Transverse colon (tissue), 4 donors: Measurements from ENCODE around the gene ZNF823. TPM values are rescaled to one million over a fixed set of nuclear protein-coding genes. Genes with fewer than 3 reads are reported as not detected.

Source experiments
- DNase-seq: peaks from one replicate; pipeline ENCODE4 v3.0.0-alpha.2; 2019
- H3K27ac ChIP-seq, 4 donors: fragments of 200-600 bp; sonication (generic); 2 replicates each; pipeline ENCODE4 v1.5.1; 2016 to 2018; ENCODE audit warnings: inconsistent platforms in 4 of 4
- H3K27me3 ChIP-seq: fragments of 200-600 bp; sonication (generic); 2 replicates; pipeline ENCODE4 v1.5.1; 2017; ENCODE audit warnings: inconsistent platforms
- H3K36me3 ChIP-seq, 4 donors: fragments of 200-600 bp; sonication (generic); 2 replicates each; pipeline ENCODE4 v1.5.1; 2017 to 2019; ENCODE audit warnings: inconsistent platforms in 4 of 4
- H3K4me1 ChIP-seq, 4 donors: fragments of 200-600 bp; sonication (generic); 2 replicates each; pipeline ENCODE4 v1.5.1; 2017 to 2020; ENCODE audit warnings: inconsistent platforms in 4 of 4
- H3K4me3 ChIP-seq, 4 donors: fragments of 200-600 bp; sonication (generic); 1 replicate in 1 of 4; 2 replicates in 3 of 4; pipeline versions ENCODE4 v1.5.1 to v1.6.1; 2017 to 2019; ENCODE audit warnings: inconsistent platforms in 4 of 4
- H3K9me3 ChIP-seq, 2 donors: fragments of 200-600 bp; sonication (generic); 2 replicates each; pipeline ENCODE4 v1.5.1; 2017 to 2019; ENCODE audit warnings: inconsistent platforms in 2 of 2
- EP300 ChIP-seq: sonication (generic); formaldehyde crosslinking; IDR thresholded peaks from one replicate; pipeline ENCODE4 v1.6.1; 2017; ENCODE audit warnings: antibody characterized with exemption, low read depth
- POLR2A ChIP-seq: fragments of 450-650 bp; IDR thresholded peaks from one replicate; pipeline ENCODE4 v1.6.1; 2016; ENCODE audit warnings: antibody characterized with exemption, mild to moderate bottlenecking, moderate library complexity
- POLR2AphosphoS5 ChIP-seq, 3 donors: sonication (generic); formaldehyde crosslinking; IDR thresholded peaks; one replicate each; pipeline ENCODE4 v1.6.1; 2016; ENCODE audit warnings: antibody characterized with exemption in 3 of 3
- WGBS, 2 donors: methylation state at CpG; one replicate each; pipeline ENCODE4 v1.1.5; 2018; ENCODE audit warnings: low coverage in 1 of 2; 5-methylcytosine and 5-hydroxymethylcytosine counted together
- in situ Hi-C, 4 donors: fragments of 200-750 bp; cut with MboI; loops; one replicate each; pipeline versions ENCODE4 v1.15.0 to v1.15.1; 2017; ENCODE audit warnings: low sequenced_read_pairs in 3 of 4, low pct_ligation_motif_present in 1 of 4, low pct_unique_long_range_greater_than_20kb in 1 of 4
- intact Hi-C: fragments of 100-400 bp; cut with DNase I; formaldehyde crosslinking; loops from one replicate; pipeline ENCODE4 v1.15.1; 2023; ENCODE audit warnings: low total_unique reads
- total RNA-seq, 4 donors: library from RNA; depleted of rRNA; stranded (reverse); fragments of >200 nt; gene quantifications; one replicate each; pipeline ENCODE4 v1.1.0, GENCODE V29; 2016
- TF ChIP-seq, protein P1 (sequence below), 5 experiments: fragments of 200-600 bp in 3 of 5; fragments of 450-650 bp in 2 of 5; sonication (generic) in 3 of 5; IDR thresholded peaks; 1 replicate in 2 of 5; 2 replicates in 3 of 5; pipeline ENCODE4 v1.5.1; 2016 to 2017; ENCODE audit warnings: antibody characterized with exemption in 5 of 5, inconsistent platforms in 3 of 5, mild to moderate bottlenecking in 2 of 5, moderate library complexity in 1 of 5

The ZNF823 gene
- 10 to 100 TPM; 16.4 to 69.1 (median 20.1) TPM for total RNA-seq

GRCh38 chr19:11738746-11739620, at the start of gene ZNF823:
Gene ZNF823 (minus strand): TSS chr19:11738946. CDS start chr19:11738819, 127 bp downstream.
- H3K27me3 ChIP-seq = no peaks in the 10 kb centered on the region
- peak within 1 kb of the TSS; percentile 49 to 98 (median 94) for H3K4me3 ChIP-seq
- H3K4me1 ChIP-seq = peaks cover 0 to 31% (median 17%) of the 10 kb centered on the region in 4 donors
- in situ Hi-C loops (no loop called here), intact Hi-C loops (no loop called here)
- TF ChIP-seq EP300 (no peak), POLR2A (peak; percentile 96), POLR2AphosphoS5 (IDR thresholded peaks at IDR 0.05) (peak; percentile 92 to 97 (median 95))
- TF ChIP-seq, protein P1, sequence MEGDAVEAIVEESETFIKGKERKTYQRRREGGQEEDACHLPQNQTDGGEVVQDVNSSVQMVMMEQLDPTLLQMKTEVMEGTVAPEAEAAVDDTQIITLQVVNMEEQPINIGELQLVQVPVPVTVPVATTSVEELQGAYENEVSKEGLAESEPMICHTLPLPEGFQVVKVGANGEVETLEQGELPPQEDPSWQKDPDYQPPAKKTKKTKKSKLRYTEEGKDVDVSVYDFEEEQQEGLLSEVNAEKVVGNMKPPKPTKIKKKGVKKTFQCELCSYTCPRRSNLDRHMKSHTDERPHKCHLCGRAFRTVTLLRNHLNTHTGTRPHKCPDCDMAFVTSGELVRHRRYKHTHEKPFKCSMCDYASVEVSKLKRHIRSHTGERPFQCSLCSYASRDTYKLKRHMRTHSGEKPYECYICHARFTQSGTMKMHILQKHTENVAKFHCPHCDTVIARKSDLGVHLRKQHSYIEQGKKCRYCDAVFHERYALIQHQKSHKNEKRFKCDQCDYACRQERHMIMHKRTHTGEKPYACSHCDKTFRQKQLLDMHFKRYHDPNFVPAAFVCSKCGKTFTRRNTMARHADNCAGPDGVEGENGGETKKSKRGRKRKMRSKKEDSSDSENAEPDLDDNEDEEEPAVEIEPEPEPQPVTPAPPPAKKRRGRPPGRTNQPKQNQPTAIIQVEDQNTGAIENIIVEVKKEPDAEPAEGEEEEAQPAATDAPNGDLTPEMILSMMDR (IDR thresholded peaks at IDR 0.05) = peak in 1 of 5 experiments; percentile 1
- H3K27ac ChIP-seq = peak within 1 kb of the TSS; percentile 93 to 99 (median 96)
- WGBS, 2 donors = 0% methylated on average over 34 of the region's 35 CpGs; no CpG with 5 or more reads in 1 of the 2 donors
- H3K9me3 ChIP-seq = no peaks in the 10 kb centered on the region
- DNase-seq = peak; percentile 100
- no peaks in the 10 kb centered on the region for H3K36me3 ChIP-seq

- Histone ChIP-seq H3K4me3 (no peak overlapping the region), H3K9me3 (peaks cover 39 to 56% of the 10 kb centered on the region in 2 donors), H3K4me1 (no peaks in the 10 kb centered on the region), H3K27me3 (no peaks in the 10 kb centered on the region), H3K27ac (no peak overlapping the region), H3K36me3 (peaks cover 0 to 15% (median 0%) of the 10 kb centered on the region in 4 donors)
- intact Hi-C loops = no loop called here
- 83 to 88% methylated on average over 3 of the region's 3 CpGs for WGBS, 2 donors
- DNase-seq = no peak
- TF ChIP-seq EP300 = no peak
- TF ChIP-seq, protein P1 (IDR thresholded peaks at IDR 0.05) = no peak
- TF ChIP-seq POLR2A = no peak
- TF ChIP-seq POLR2AphosphoS5 (IDR thresholded peaks at IDR 0.05) = no peak
- in situ Hi-C loops = no loop called here
Observed at GRCh38 chr19:11787536-11787935, 48.8 kb upstream of the ZNF823 start.

- DNase-seq = no peak
- Histone ChIP-seq H3K27ac (no peak overlapping the region), H3K4me1 (no peaks in the 10 kb centered on the region), H3K4me3 (no peak overlapping the region), H3K36me3 (peaks cover 6 to 47% (median 20%) of the 10 kb centered on the region in 4 donors), H3K27me3 (no peaks in the 10 kb centered on the region), H3K9me3 (peaks cover 61 to 81% of the 10 kb centered on the region in 2 donors)
- TF ChIP-seq POLR2AphosphoS5 (IDR thresholded peaks at IDR 0.05) (no peak), EP300 (no peak), POLR2A (no peak)
- TF ChIP-seq, protein P1 (IDR thresholded peaks at IDR 0.05) = no peak
- WGBS, 2 donors = 83 to 96% methylated on average over 2 to 3 of the region's 3 CpGs
- intact Hi-C loops (no loop called here), in situ Hi-C loops (no loop called here)
Observed at GRCh38 chr19:11784356-11784755, 45.6 kb upstream of the ZNF823 start.

GRCh38 chr19:11783767-11784166, 45.0 kb upstream of the ZNF823 start:
- Histone ChIP-seq H3K9me3 (peaks cover 55 to 81% of the 10 kb centered on the region in 2 donors), H3K27ac (no peak overlapping the region), H3K27me3 (no peaks in the 10 kb centered on the region), H3K36me3 (peaks cover 6 to 53% (median 23%) of the 10 kb centered on the region in 4 donors), H3K4me1 (no peaks in the 10 kb centered on the region), H3K4me3 (no peak overlapping the region)
- TF ChIP-seq POLR2A (no peak), EP300 (no peak), POLR2AphosphoS5 (IDR thresholded peaks at IDR 0.05) (no peak)
- TF ChIP-seq, protein P1 (IDR thresholded peaks at IDR 0.05) = no peak
- WGBS, 2 donors = 94 to 100% methylated on average over 1 of the region's 1 CpG
- in situ Hi-C loops (no loop called here), intact Hi-C loops (no loop called here)
- no peak for DNase-seq
